B cell (primary cell): ENCODE measurements around the gene CEP78.

Source experiments
- CTCF ChIP-seq: fragments of 200-600 bp; IDR thresholded peaks from one replicate; pipeline ENCODE4 v1.8.0; 2022; ENCODE audit warnings: antibody characterized with exemption, mild to moderate bottlenecking
- EZH2 ChIP-seq: IDR thresholded peaks from 2 replicates; pipeline ENCODE4 v1.6.1; 2012; ENCODE audit warnings: borderline replicate concordance, low read depth, mild to moderate bottlenecking, moderate library complexity, low read length; ENCODE audit not compliant: insufficient read depth, poor library complexity, severe bottlenecking

GRCh38 chr9:78189461-78189860 is 46.4 kb upstream of the CEP78 start:
- TF ChIP-seq CTCF (no peak), EZH2 (no peak)
